Transverse colon (tissue), 4 donors: ENCODE data around the gene SRP54. TPM values are rescaled to one million over a fixed set of nuclear protein-coding genes. Genes with fewer than 3 reads are reported as not detected.

Source experiments
- DNase-seq: peaks from one replicate; pipeline ENCODE4 v3.0.0-alpha.2; 2019
- H3K27ac ChIP-seq, 4 donors: fragments of 200-600 bp; sonication (generic); 2 replicates each; pipeline ENCODE4 v1.5.1; 2016 to 2018; ENCODE audit warnings: inconsistent platforms in 4 of 4
- H3K27me3 ChIP-seq: fragments of 200-600 bp; sonication (generic); 2 replicates; pipeline ENCODE4 v1.5.1; 2017; ENCODE audit warnings: inconsistent platforms
- H3K36me3 ChIP-seq, 4 donors: fragments of 200-600 bp; sonication (generic); 2 replicates each; pipeline ENCODE4 v1.5.1; 2017 to 2019; ENCODE audit warnings: inconsistent platforms in 4 of 4
- H3K4me1 ChIP-seq, 4 donors: fragments of 200-600 bp; sonication (generic); 2 replicates each; pipeline ENCODE4 v1.5.1; 2017 to 2020; ENCODE audit warnings: inconsistent platforms in 4 of 4
- H3K4me3 ChIP-seq, 4 donors: fragments of 200-600 bp; sonication (generic); 1 replicate in 1 of 4; 2 replicates in 3 of 4; pipeline versions ENCODE4 v1.5.1 to v1.6.1; 2017 to 2019; ENCODE audit warnings: inconsistent platforms in 4 of 4
- H3K9me3 ChIP-seq, 2 donors: fragments of 200-600 bp; sonication (generic); 2 replicates each; pipeline ENCODE4 v1.5.1; 2017 to 2019; ENCODE audit warnings: inconsistent platforms in 2 of 2
- EP300 ChIP-seq: sonication (generic); formaldehyde crosslinking; IDR thresholded peaks from one replicate; pipeline ENCODE4 v1.6.1; 2017; ENCODE audit warnings: antibody characterized with exemption, low read depth
- POLR2A ChIP-seq: fragments of 450-650 bp; IDR thresholded peaks from one replicate; pipeline ENCODE4 v1.6.1; 2016; ENCODE audit warnings: antibody characterized with exemption, mild to moderate bottlenecking, moderate library complexity
- POLR2AphosphoS5 ChIP-seq, 3 donors: sonication (generic); formaldehyde crosslinking; IDR thresholded peaks; one replicate each; pipeline ENCODE4 v1.6.1; 2016; ENCODE audit warnings: antibody characterized with exemption in 3 of 3
- WGBS, 2 donors: methylation state at CpG; one replicate each; pipeline ENCODE4 v1.1.5; 2018; ENCODE audit warnings: low coverage in 1 of 2; 5-methylcytosine and 5-hydroxymethylcytosine counted together
- in situ Hi-C, 4 donors: fragments of 200-750 bp; cut with MboI; loops; one replicate each; pipeline versions ENCODE4 v1.15.0 to v1.15.1; 2017; ENCODE audit warnings: low sequenced_read_pairs in 3 of 4, low pct_ligation_motif_present in 1 of 4, low pct_unique_long_range_greater_than_20kb in 1 of 4
- intact Hi-C: fragments of 100-400 bp; cut with DNase I; formaldehyde crosslinking; loops from one replicate; pipeline ENCODE4 v1.15.1; 2023; ENCODE audit warnings: low total_unique reads
- total RNA-seq, 4 donors: library from RNA; depleted of rRNA; stranded (reverse); fragments of >200 nt; gene quantifications; one replicate each; pipeline ENCODE4 v1.1.0, GENCODE V29; 2016
- TF ChIP-seq, protein P1 (sequence below), 5 experiments: fragments of 200-600 bp in 3 of 5; fragments of 450-650 bp in 2 of 5; sonication (generic) in 3 of 5; IDR thresholded peaks; 1 replicate in 2 of 5; 2 replicates in 3 of 5; pipeline ENCODE4 v1.5.1; 2016 to 2017; ENCODE audit warnings: antibody characterized with exemption in 5 of 5, inconsistent platforms in 3 of 5, mild to moderate bottlenecking in 2 of 5, moderate library complexity in 1 of 5

Gene SRP54
- total RNA-seq, 4 donors from 2014 or later, result 14.7 to 63.4 (median 35.2) TPM

DNA sequence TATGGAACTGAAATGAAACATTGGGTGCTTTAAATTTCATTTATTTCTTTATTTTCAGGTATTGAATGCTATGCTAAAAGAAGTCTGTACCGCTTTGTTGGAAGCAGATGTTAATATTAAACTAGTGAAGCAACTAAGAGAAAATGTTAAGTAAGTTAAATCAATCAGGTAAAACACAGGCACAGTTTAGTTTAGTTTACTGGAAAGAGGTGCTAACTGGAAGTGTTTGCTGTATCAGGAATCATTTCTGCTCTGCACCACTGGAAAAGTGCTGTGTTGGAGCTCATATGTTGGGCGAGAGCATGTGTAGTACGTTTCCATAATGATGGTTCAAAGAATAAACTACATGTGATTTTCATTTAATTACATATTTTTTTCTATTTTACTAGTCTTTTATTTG, 16.7 kb downstream of the SRP54 start:
- TF ChIP-seq, protein P1, sequence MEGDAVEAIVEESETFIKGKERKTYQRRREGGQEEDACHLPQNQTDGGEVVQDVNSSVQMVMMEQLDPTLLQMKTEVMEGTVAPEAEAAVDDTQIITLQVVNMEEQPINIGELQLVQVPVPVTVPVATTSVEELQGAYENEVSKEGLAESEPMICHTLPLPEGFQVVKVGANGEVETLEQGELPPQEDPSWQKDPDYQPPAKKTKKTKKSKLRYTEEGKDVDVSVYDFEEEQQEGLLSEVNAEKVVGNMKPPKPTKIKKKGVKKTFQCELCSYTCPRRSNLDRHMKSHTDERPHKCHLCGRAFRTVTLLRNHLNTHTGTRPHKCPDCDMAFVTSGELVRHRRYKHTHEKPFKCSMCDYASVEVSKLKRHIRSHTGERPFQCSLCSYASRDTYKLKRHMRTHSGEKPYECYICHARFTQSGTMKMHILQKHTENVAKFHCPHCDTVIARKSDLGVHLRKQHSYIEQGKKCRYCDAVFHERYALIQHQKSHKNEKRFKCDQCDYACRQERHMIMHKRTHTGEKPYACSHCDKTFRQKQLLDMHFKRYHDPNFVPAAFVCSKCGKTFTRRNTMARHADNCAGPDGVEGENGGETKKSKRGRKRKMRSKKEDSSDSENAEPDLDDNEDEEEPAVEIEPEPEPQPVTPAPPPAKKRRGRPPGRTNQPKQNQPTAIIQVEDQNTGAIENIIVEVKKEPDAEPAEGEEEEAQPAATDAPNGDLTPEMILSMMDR (IDR thresholded peaks at IDR 0.05), result no peak
- TF ChIP-seq POLR2AphosphoS5 (IDR thresholded peaks at IDR 0.05) (no peak), POLR2A (no peak), EP300 (no peak)
- in situ Hi-C loops, result no loop called here
- peaks cover 0 to 11% (median 0%) of the 10 kb centered on the region in 4 donors for H3K4me1 ChIP-seq
- WGBS, 2 donors, result 94 to 100% methylated on average over 3 of the region's 3 CpGs
- H3K27me3 ChIP-seq, result no peaks in the 10 kb centered on the region
- H3K27ac ChIP-seq, result no peak overlapping the region
- H3K36me3 ChIP-seq, result peaks cover 0 to 11% (median 0%) of the 10 kb centered on the region in 4 donors
- DNase-seq, result no peak
- H3K9me3 ChIP-seq, result no peaks in the 10 kb centered on the region
- intact Hi-C loops, result no loop called here
- H3K4me3 ChIP-seq, result no peak overlapping the region

DNA sequence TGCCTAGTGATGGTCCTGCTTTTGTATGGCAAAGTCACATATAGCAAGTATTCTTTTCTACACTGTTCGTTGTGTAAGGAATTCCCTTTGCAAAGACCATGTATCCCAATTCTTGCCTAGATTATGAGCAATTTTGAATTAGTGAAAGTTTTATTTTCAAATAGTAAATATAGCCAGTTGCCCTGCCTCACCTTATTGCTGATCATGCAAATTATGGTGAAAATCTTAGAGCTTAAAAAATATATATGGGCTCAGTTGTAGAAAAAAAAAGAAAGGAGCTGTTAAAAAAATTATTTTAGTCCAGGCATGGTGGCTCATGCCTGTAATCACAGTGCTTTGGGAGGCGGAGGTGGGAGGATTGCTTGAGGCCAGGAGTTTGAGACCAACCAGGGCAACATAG, 18.8 kb downstream of the SRP54 start:
- WGBS, 2 donors, result 95 to 96% methylated on average over 2 of the region's 2 CpGs
- H3K4me3 ChIP-seq, result no peak overlapping the region
- no peak overlapping the region for H3K27ac ChIP-seq
- no peaks in the 10 kb centered on the region for H3K9me3 ChIP-seq
- in situ Hi-C loops (no loop called here), intact Hi-C loops (no loop called here)
- peaks cover 0 to 11% (median 0%) of the 10 kb centered on the region in 4 donors for H3K4me1 ChIP-seq
- no peak for DNase-seq
- no peaks in the 10 kb centered on the region for H3K27me3 ChIP-seq
- TF ChIP-seq POLR2A (no peak), EP300 (no peak), POLR2AphosphoS5 (IDR thresholded peaks at IDR 0.05) (no peak)
- TF ChIP-seq, protein P1 (IDR thresholded peaks at IDR 0.05), result no peak
- H3K36me3 ChIP-seq, result peaks cover 0 to 11% (median 0%) of the 10 kb centered on the region in 4 donors

DNA sequence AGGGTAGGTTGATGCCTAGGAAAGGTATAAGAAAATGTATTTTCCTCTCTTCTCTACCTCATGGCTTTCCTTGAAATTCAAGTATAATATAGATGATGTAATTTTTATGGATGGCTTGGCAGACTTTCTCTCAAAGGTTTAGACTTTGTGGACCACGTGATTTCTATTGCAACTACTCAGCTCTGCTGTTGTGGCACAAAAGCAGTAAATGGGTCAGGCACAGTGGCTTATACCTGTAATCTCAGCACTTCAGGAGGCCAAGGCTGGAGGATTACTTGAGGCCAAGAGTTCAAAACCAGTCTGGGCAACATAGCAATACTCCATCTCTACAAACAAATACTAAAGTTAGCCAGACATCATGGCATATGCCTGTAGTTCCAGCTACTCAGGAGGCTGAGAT, 22.0 kb downstream of the SRP54 start:
- H3K36me3 ChIP-seq, result peaks cover 0 to 23% (median 7%) of the 10 kb centered on the region in 4 donors
- no peak overlapping the region for H3K4me3 ChIP-seq
- 73 to 100% methylated on average over 1 of the region's 1 CpG for WGBS, 2 donors
- intact Hi-C loops (no loop called here), in situ Hi-C loops (no loop called here)
- no peaks in the 10 kb centered on the region for H3K9me3 ChIP-seq
- H3K27ac ChIP-seq, result no peak overlapping the region
- no peak for TF ChIP-seq POLR2AphosphoS5 (IDR thresholded peaks at IDR 0.05)
- TF ChIP-seq, protein P1 (IDR thresholded peaks at IDR 0.05), result no peak
- no peak for TF ChIP-seq EP300
- TF ChIP-seq POLR2A, result no peak
- no peaks in the 10 kb centered on the region for H3K27me3 ChIP-seq
- H3K4me1 ChIP-seq, result no peaks in the 10 kb centered on the region
- no peak for DNase-seq

DNA sequence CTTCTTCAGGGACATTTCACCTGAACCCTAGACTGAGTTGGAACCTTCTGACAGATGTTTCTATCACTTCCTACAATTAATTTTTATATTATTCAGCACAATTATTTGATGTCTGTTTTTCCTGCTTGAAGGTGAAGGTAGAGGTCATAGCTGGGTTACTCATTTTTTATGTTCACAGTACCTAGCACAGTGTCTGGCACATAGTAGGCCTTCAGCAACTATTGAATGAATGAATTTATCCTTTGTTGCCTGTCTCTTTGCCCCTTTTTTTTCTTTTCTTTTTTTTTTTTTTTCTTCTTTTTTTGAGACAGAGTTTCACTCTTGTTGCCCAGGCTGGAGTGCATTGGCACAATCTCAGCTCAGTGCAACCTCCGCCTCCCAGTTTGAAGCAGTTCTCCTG, 33.8 kb downstream of the SRP54 start:
- DNase-seq, result no peak
- 100% methylated on average over 1 of the region's 1 CpG for WGBS, 2 donors
- H3K36me3 ChIP-seq, result peaks cover 0 to 80% (median 34%) of the 10 kb centered on the region in 4 donors

More for the DNA sequence above, 33.8 kb downstream of the SRP54 start:
- in situ Hi-C loops, result no loop called here
- H3K27ac ChIP-seq, result no peak overlapping the region
- no peaks in the 10 kb centered on the region for H3K4me1 ChIP-seq
- TF ChIP-seq POLR2AphosphoS5 (IDR thresholded peaks at IDR 0.05), result no peak
- TF ChIP-seq EP300, result no peak
- TF ChIP-seq, protein P1 (IDR thresholded peaks at IDR 0.05), result no peak
- no peak for TF ChIP-seq POLR2A
- H3K9me3 ChIP-seq, result no peaks in the 10 kb centered on the region
- H3K27me3 ChIP-seq, result no peaks in the 10 kb centered on the region
- intact Hi-C loops, result no loop called here
- H3K4me3 ChIP-seq, result no peak overlapping the region
